GM12873 (cell line): ENCODE results near the gene KRTAP10-9.

Experiments used
- CTCF ChIP-seq: IDR thresholded peaks from 2 replicates; pipeline ENCODE4 v1.5.1; 2012; ENCODE audit warnings: low read depth, mild to moderate bottlenecking, moderate library complexity, low read length, control low read depth; ENCODE audit not compliant: insufficient read depth; ENCODE audit errors: missing control alignments

KRTAP10-9 gene

GRCh38 chr21:44609193-44609592, 17.7 kb upstream of the KRTAP10-9 start:
- TF ChIP-seq CTCF: no peak

DNA sequence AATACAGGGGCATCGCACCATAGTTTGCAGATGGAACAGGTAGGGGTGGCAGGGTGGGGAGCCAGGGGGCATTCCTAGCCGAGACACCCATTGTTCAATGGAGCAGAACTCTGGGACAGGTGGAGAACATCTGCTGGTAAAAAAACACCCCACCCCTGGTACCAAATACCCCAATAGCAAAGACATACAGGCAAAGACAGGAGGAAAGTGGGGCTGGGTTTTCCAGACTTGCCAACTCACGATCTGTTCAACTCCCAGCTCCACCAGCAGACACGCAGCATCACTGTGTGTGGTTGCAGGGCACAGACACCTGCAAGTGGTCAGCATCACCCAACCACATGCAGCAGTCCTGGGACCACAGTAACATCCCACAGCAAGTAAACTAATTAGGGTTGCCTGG, 15.3 kb upstream of the KRTAP10-9 start:
- no peak for TF ChIP-seq CTCF

- no peak for TF ChIP-seq CTCF
Observed at GRCh38 chr21:44612029-44612486, 14.8 kb upstream of the KRTAP10-9 start, which contains the start of gene KRTAP10-8. Gene KRTAP10-8 (plus strand): TSS chr21:44612079. CDS start chr21:44612101, 22 bp downstream.

- no peak for TF ChIP-seq CTCF
Observed at GRCh38 chr21:44612669-44613229, 14.1 kb upstream of the KRTAP10-9 start.

GRCh38 chr21:44613386-44614155, 13.3 kb upstream of the KRTAP10-9 start:
- TF ChIP-seq CTCF: no peak

- no peak for TF ChIP-seq CTCF
Observed at GRCh38 chr21:44614161-44614631, 12.7 kb upstream of the KRTAP10-9 start.

- no peak for TF ChIP-seq CTCF
Observed at GRCh38 chr21:44614961-44615391, 11.9 kb upstream of the KRTAP10-9 start.
